Osteocyte (in vitro differentiated cells): ENCODE data around the gene AIPL1. TPM values are rescaled to one million over a fixed set of nuclear protein-coding genes. Genes with fewer than 3 reads are reported as not detected.
A peak's percentile ranks its signal among the peaks of the same experiment; 100 is the strongest.

Experiments
- DNase-seq: peaks from one replicate; pipeline ENCODE4 v3.0.0; 2021; ENCODE audit warnings: mixed read lengths; ENCODE audit not compliant: unreplicated experiment; ENCODE audit errors: extremely low spot score
- H3K27ac Mint-ChIP-seq: one replicate; pipeline ENCODE4 v1.8.0; 2021; ENCODE audit warnings: mild to moderate bottlenecking, mixed read lengths; ENCODE audit not compliant: unreplicated experiment
- H3K27me3 Mint-ChIP-seq: one replicate; pipeline ENCODE4 v1.8.0; 2021; ENCODE audit warnings: mixed read lengths; ENCODE audit not compliant: unreplicated experiment
- H3K36me3 Mint-ChIP-seq: one replicate; pipeline ENCODE4 v1.8.0; 2021; ENCODE audit warnings: mixed read lengths; ENCODE audit not compliant: unreplicated experiment
- H3K4me1 Mint-ChIP-seq: one replicate; pipeline ENCODE4 v1.8.0; 2021; ENCODE audit warnings: mixed read lengths; ENCODE audit not compliant: unreplicated experiment
- H3K4me3 Mint-ChIP-seq: one replicate; pipeline ENCODE4 v1.8.0; 2021; ENCODE audit warnings: mild to moderate bottlenecking, moderate library complexity, mixed read lengths; ENCODE audit not compliant: unreplicated experiment
- H3K9me3 Mint-ChIP-seq: one replicate; pipeline ENCODE4 v1.8.0; 2021; ENCODE audit warnings: mixed read lengths; ENCODE audit not compliant: unreplicated experiment
- total RNA-seq: library from RNA; stranded (reverse); gene quantifications from 2 replicates; pipeline ENCODE4 v1.2.1, GENCODE V29; 2021
- TF ChIP-seq, protein P1 (sequence below): fragments of 200-600 bp; sonication (generic); IDR thresholded peaks from 2 replicates; pipeline ENCODE4 v1.5.0; 2021; ENCODE audit warnings: antibody characterized with exemption, mild to moderate bottlenecking, moderate library complexity

The AIPL1 gene
- total RNA-seq, 1 donor from 2014 or later = not detected

DNA sequence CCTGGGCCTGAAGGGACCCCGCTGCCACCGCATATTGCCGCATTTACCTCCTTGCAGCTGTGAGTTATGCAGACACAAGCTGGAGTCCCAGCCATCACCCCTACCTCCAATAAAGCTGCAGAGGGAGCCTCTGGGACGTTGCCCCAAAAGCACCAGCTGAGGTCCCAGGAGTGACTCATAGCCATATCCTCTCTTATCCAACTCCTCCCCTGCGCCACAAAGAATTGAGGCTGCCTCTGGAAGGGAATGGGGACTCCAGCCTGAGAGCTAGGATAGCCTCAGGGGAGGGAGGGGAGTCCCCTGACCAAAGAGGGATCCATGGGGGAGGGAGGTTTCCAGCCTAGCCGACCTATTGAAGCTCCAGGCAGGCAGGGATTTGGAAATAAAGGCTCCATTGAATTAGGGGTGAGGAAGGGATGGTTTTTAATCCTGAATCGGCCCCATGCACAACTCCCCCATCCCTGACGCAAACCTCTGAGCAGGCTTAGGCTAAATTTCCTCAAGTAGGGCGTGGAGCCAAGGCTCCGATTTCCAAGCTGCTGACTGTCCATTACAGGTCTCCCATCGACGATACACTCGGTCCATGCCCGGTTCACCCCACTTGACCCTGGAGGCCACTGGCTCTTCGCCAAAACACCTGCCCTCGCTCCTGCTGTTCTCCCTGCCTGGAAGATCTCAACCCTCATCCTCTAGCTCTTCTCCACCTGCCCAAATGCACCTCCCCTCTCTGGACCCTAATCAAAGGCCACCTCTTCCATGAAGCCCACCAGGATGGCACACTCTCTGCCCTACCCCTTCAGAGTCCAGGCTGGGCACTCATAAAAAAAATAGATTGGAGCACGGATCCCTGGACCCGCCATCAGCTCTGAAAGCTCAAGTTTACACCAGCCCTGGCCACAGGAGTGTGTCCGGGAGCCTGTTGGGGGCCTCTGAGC, 36.9 kb upstream of the AIPL1 start:
- H3K4me1 Mint-ChIP-seq = peaks cover 18% of the 10 kb centered on the region
- no peak for DNase-seq
- TF ChIP-seq, protein P1, sequence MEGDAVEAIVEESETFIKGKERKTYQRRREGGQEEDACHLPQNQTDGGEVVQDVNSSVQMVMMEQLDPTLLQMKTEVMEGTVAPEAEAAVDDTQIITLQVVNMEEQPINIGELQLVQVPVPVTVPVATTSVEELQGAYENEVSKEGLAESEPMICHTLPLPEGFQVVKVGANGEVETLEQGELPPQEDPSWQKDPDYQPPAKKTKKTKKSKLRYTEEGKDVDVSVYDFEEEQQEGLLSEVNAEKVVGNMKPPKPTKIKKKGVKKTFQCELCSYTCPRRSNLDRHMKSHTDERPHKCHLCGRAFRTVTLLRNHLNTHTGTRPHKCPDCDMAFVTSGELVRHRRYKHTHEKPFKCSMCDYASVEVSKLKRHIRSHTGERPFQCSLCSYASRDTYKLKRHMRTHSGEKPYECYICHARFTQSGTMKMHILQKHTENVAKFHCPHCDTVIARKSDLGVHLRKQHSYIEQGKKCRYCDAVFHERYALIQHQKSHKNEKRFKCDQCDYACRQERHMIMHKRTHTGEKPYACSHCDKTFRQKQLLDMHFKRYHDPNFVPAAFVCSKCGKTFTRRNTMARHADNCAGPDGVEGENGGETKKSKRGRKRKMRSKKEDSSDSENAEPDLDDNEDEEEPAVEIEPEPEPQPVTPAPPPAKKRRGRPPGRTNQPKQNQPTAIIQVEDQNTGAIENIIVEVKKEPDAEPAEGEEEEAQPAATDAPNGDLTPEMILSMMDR = no peak

DNA sequence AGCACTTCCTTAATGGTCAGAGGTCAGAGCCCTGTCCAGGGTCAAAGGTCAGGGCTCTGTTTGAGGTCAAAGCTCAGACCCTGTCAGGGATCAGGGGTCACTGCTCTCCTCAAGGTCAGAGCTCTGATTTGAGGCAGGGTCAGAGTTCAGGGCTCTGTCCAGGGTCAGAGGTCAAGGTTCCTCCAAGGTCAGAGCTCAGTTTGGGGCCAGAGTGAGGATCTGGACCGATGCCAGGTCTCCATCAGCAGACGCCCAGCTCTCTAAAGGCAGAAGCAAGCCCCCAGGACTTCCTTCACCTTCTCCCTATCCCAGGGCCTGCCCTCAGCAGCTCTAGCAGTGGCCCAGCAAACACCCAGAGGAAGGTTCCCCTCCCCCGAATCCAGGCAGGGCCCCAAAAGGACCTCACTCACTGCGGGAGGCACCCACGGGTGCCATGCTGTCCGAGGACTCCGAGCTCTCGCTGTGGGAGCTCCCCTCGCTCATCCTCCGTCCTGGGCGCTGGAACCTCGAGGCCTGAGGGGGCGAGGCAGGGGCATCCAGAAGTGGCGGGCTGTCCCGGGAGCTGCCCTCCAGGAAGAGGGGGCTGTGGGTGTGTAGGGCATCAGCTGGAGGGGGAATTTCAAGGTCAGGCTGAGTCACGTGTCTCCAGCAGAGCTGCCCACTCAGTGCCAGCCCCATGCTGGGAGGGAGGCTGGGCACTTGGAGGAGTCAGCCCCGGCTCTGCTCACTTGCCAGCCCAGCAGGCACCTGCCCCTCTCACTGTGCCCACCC, 36.0 kb upstream of the AIPL1 start:
- Mint-ChIP-seq H3K27ac (no peak overlapping the region), H3K36me3 (no peaks in the 10 kb centered on the region), H3K9me3 (no peaks in the 10 kb centered on the region), H3K27me3 (no peaks in the 10 kb centered on the region), H3K4me1 (peaks cover 18% of the 10 kb centered on the region), H3K4me3 (no peak overlapping the region)
- TF ChIP-seq, protein P1 = no peak
- DNase-seq = no peak

More for the DNA sequence above, 36.9 kb upstream of the AIPL1 start:
- Mint-ChIP-seq H3K27ac (no peak overlapping the region), H3K36me3 (no peaks in the 10 kb centered on the region), H3K27me3 (no peaks in the 10 kb centered on the region), H3K9me3 (no peaks in the 10 kb centered on the region), H3K4me3 (no peak overlapping the region)

DNA sequence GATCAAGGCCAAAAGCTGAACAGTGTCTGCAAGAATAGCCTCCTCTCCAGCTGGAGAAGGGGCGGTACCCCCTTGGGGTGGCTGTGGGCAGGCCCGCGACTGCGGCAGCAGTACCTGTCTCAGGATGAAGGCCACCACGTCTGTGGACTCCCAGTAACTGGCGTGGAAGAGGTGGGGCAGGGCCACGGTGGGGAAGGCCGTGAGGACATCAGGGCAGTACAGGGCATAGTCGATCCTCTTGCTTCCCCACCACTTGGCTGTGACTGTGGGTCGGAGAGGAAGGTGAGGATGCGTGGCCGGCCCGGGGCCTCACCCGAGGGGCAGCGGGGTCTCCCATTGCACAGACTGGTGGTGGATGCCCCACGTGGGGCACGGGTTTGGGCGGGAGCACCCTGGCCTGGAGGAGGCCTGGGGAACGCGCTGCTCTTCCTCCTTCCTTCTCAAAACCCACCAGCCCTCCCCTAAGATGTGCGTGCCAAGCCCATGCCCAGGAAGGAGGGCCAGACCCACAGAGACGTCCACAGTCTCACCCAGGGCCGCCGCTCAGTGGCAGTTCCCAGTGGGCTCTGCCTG, 35.3 kb upstream of the AIPL1 start:
- H3K36me3 Mint-ChIP-seq = no peaks in the 10 kb centered on the region
- no peak overlapping the region for H3K4me3 Mint-ChIP-seq
- peaks cover 18% of the 10 kb centered on the region for H3K4me1 Mint-ChIP-seq
- H3K27ac Mint-ChIP-seq = peak overlapping the region; percentile 34
- no peaks in the 10 kb centered on the region for H3K9me3 Mint-ChIP-seq
- H3K27me3 Mint-ChIP-seq = no peaks in the 10 kb centered on the region
- no peak for DNase-seq
- TF ChIP-seq, protein P1 = no peak

DNA sequence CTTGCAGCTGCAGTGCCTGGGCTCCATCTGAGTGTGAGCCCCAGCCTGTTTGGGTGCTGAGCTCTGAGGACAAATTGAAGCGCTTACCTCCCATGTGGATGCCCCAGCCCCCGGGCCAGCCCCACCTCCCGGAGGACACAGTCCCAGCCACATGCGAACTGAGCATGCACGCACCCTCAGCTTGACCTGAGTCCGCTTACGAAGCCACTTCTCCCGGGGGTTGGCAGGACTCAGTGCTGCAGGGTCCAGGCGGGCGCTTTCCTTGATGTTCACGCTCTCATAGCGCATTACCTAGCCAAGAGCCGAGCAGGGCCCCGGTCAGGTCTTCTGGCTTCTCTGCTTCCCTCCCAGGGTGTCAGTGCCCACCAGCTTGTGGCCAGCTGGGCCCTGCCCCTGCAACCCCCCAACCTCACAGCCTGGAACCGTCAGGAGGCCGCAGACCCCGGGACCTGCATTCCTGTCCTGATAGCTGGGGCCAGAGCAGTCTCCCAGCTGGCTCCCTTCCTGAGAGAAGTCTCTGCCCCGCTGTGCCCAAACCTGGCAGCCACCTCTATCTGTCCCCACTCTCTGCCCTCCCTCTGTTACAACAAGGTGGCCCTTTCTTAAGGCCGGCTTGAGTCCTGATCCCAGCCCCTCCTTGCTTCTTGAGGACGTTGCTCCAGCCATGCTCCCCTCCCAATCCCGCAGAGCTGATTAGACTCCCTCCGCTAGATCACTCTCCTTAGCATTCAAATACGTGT, 33.3 kb upstream of the AIPL1 start:
- no peak for DNase-seq
- Mint-ChIP-seq H3K27me3 (no peaks in the 10 kb centered on the region), H3K36me3 (no peaks in the 10 kb centered on the region), H3K4me1 (peaks cover 18% of the 10 kb centered on the region), H3K4me3 (no peak overlapping the region), H3K9me3 (no peaks in the 10 kb centered on the region), H3K27ac (no peak overlapping the region)
- TF ChIP-seq, protein P1 = no peak
